Suppressor macrophage treated with lipopolysaccharide for 1 hour (primary cell): ENCODE measurements around the gene RNASEH1.
A peak's percentile ranks its signal among the peaks of the same experiment; 100 is the strongest.

ENCODE experiments used
- DNase-seq, 3 donors: peaks; one replicate each; pipeline ENCODE4 v3.0.0-alpha.2; 2020 to 2022

RNASEH1 gene

GRCh38 chr2:3545788-3546478 lies 12.2 kb downstream of the RNASEH1 start:
- DNase-seq = no peak

- DNase-seq = no peak
Observed at GRCh38 chr2:3543023-3543683, 15.0 kb downstream of the RNASEH1 start.

GRCh38 chr2:3542107-3542506 lies 16.0 kb downstream of the RNASEH1 start:
- no peak for DNase-seq

- no peak for DNase-seq
Observed at GRCh38 chr2:3539836-3540235, 18.3 kb downstream of the RNASEH1 start.

- peak; percentile 36 to 59 (median 38) for DNase-seq
Observed at GRCh38 chr2:3536682-3537632, 21.2 kb downstream of the RNASEH1 start.

GRCh38 chr2:3535794-3536681 lies 22.1 kb downstream of the RNASEH1 start:
- DNase-seq = peak; percentile 64 to 72 (median 69)

GRCh38 chr2:3535467-3535793 lies 22.7 kb downstream of the RNASEH1 start:
- no peak for DNase-seq

- DNase-seq = no peak
Observed at GRCh38 chr2:3534251-3534814, 23.8 kb downstream of the RNASEH1 start.

GRCh38 chr2:3533836-3534235 lies 24.3 kb downstream of the RNASEH1 start:
- DNase-seq = no peak

- DNase-seq = no peak
Observed at GRCh38 chr2:3532941-3533340, 25.2 kb downstream of the RNASEH1 start.

- DNase-seq = no peak
Observed at GRCh38 chr2:3529316-3530025, 28.7 kb downstream of the RNASEH1 start.

GRCh38 chr2:3527886-3528785 lies 30.0 kb downstream of the RNASEH1 start:
- DNase-seq = no peak

- no peak for DNase-seq
Observed at GRCh38 chr2:3526871-3527270, 31.3 kb downstream of the RNASEH1 start.

- peak; percentile 63 to 87 (median 86) for DNase-seq
Observed at GRCh38 chr2:3523551-3524041, 34.5 kb downstream of the RNASEH1 start.

- DNase-seq = no peak
Observed at GRCh38 chr2:3522961-3523421, 35.1 kb downstream of the RNASEH1 start.

- DNase-seq = no peak
Observed at GRCh38 chr2:3520591-3520990, 37.5 kb downstream of the RNASEH1 start.

GRCh38 chr2:3519255-3520205 lies 38.6 kb downstream of the RNASEH1 start, which contains the start of gene ADI1:
ADI1 (minus strand) TSS chr2:3519531; CDS start chr2:3519487, 44 bp downstream.
- peak; percentile 88 to 95 (median 94) for DNase-seq

- DNase-seq = peak; percentile 97 to 98 (median 98)
Observed at GRCh38 chr2:3518496-3519254, 39.5 kb downstream of the RNASEH1 start.
